K562 (cell line): ENCODE data around the gene ASPRV1. TPM values are rescaled to one million over a fixed set of nuclear protein-coding genes. Genes with fewer than 3 reads are reported as not detected.

Source experiments
- FOXJ3 ChIP-seq: sonication (generic); formaldehyde crosslinking; IDR thresholded peaks from 2 replicates; pipeline ENCODE4 v1.4.0; 2020; ENCODE audit warnings: mild to moderate bottlenecking, missing genetic modification reagents
- GTF2A2 ChIP-seq: IDR thresholded peaks from 2 replicates; pipeline ENCODE4 v1.6.1; 2016; ENCODE audit warnings: mild to moderate bottlenecking, missing genetic modification characterization, missing compliant biosample characterization
- HDAC2 ChIP-seq: fragments of 450-650 bp; IDR thresholded peaks from 2 replicates; pipeline ENCODE4 v1.6.1; 2016; ENCODE audit warnings: mild to moderate bottlenecking
- HOXB6 ChIP-seq: fragments of 250-450 bp; sonication (Bioruptor Pico); IDR thresholded peaks from 2 replicates; pipeline ENCODE4 v1.5.1; 2022; ENCODE audit warnings: mild to moderate bottlenecking, borderline replicate concordance
- HSF4 ChIP-seq: fragments of 250-450 bp; sonication (Bioruptor Pico); IDR thresholded peaks from 2 replicates; pipeline ENCODE4 v2.1.2; 2022; ENCODE audit warnings: mild to moderate bottlenecking, moderate library complexity, borderline replicate concordance
- KAT8 ChIP-seq: fragments of 450-650 bp; IDR thresholded peaks from 2 replicates; pipeline ENCODE4 v1.6.1; 2016; ENCODE audit warnings: low read depth, mild to moderate bottlenecking
- MTA1 ChIP-seq: fragments of 450-650 bp; IDR thresholded peaks from 2 replicates; pipeline ENCODE4 v1.6.1; 2017; ENCODE audit warnings: borderline replicate concordance
- MXI1 ChIP-seq: IDR thresholded peaks from 2 replicates; pipeline ENCODE4 v1.6.1; 2011; ENCODE audit warnings: low read depth, mild to moderate bottlenecking, improper control_type of control experiment, low read length
- MYBL2 ChIP-seq, 2 experiments: fragments of 450-650 bp in 1 of 2; sonication (generic) in 1 of 2; formaldehyde crosslinking in 1 of 2; IDR thresholded peaks; 2 replicates each; pipeline versions ENCODE4 v1.6.1 to v1.8.1; 2017 to 2022; ENCODE audit warnings: borderline replicate concordance in 1 of 2, inconsistent platforms in 1 of 2, low read depth in 1 of 2, mild to moderate bottlenecking in 1 of 2, missing genetic modification reagents in 1 of 2, moderate library complexity in 1 of 2
- MYNN ChIP-seq, 2 experiments: sonication (generic); formaldehyde crosslinking in 1 of 2; IDR thresholded peaks; 2 replicates each; pipeline versions ENCODE4 v1.5.0 to v1.6.1; 2016 to 2020; ENCODE audit warnings: antibody characterized with exemption in 1 of 2, missing genetic modification reagents in 1 of 2
- NBN ChIP-seq: fragments of 450-650 bp; IDR thresholded peaks from 2 replicates; pipeline ENCODE4 v1.6.1; 2016; ENCODE audit warnings: low read depth, mild to moderate bottlenecking
- PTBP1 ChIP-seq: fragments of 200-400 bp; formaldehyde crosslinking; IDR thresholded peaks from 2 replicates; pipeline ENCODE4 v1.6.1; 2017; ENCODE audit warnings: low read depth, low read length
- RBBP5 ChIP-seq: fragments of 200-600 bp; sonication (generic); IDR thresholded peaks from 2 replicates; pipeline ENCODE4 v1.6.1; 2012; ENCODE audit warnings: borderline replicate concordance, mild to moderate bottlenecking, low read length, control low read depth, inconsistent platforms; ENCODE audit not compliant: insufficient read depth, poor library complexity, severe bottlenecking
- RBM15 ChIP-seq: fragments of 200-400 bp; formaldehyde crosslinking; IDR thresholded peaks from 2 replicates; pipeline ENCODE4 v1.6.1; 2018; ENCODE audit warnings: mild to moderate bottlenecking, low read length, moderate library complexity; ENCODE audit not compliant: insufficient read depth
- TOE1 ChIP-seq, 2 experiments: fragments of 450-650 bp in 1 of 2; sonication (generic) in 1 of 2; formaldehyde crosslinking in 1 of 2; IDR thresholded peaks; 2 replicates each; pipeline versions ENCODE4 v1.7.1 to v1.8.0; 2016 to 2022; ENCODE audit warnings: borderline replicate concordance in 2 of 2, mild to moderate bottlenecking in 2 of 2, antibody characterized with exemption in 1 of 2, inconsistent platforms in 1 of 2, low read depth in 1 of 2, missing genetic modification reagents in 1 of 2, moderate library complexity in 1 of 2
- ZNF778 ChIP-seq: fragments of 450-650 bp; formaldehyde crosslinking; IDR thresholded peaks from 2 replicates; pipeline ENCODE4 v1.4.0; 2020; ENCODE audit warnings: mild to moderate bottlenecking, moderate library complexity
- polyA plus RNA-seq, 8 experiments: library from polyadenylated mRNA; depleted of rRNA in 4 of 8; stranded (reverse) in 5 of 8; unstranded in 3 of 8; fragments of >200 nt; fragmentation: Nextera tagmentation in 2 of 8; fragmentation: Illumina TruSeq in 1 of 8; extraction: Ambion mirVana in 2 of 8; extraction: Trizol in 1 of 8; gene quantifications; 2 replicates each; pipeline versions ENCODE4 v1.2.1 to v1.2.3, GENCODE V29; 2011 to 2014; ENCODE audit warnings: inconsistent platforms in 1 of 8, missing spikeins in 1 of 8
- total RNA-seq, 7 experiments: library from RNA; depleted of rRNA in 6 of 7; stranded (reverse); fragments of >200 nt in 6 of 7; fragmentation: Illumina TruSeq in 2 of 7; extraction: Trizol in 2 of 7; gene quantifications; 2 replicates each; pipeline versions ENCODE4 v1.2.1 to v1.2.3, GENCODE V29; 2011 to 2021; ENCODE audit warnings: low replicate concordance in 1 of 7
- TF ChIP-seq, protein P1 (sequence below), 2 experiments: IDR thresholded peaks in 1 of 2; conservative IDR thresholded peaks in 1 of 2; 2 replicates each; pipeline ENCODE4 v1.6.1; 2016; ENCODE audit warnings: low read depth in 2 of 2, mild to moderate bottlenecking in 1 of 2, missing compliant biosample characterization in 1 of 2, missing genetic modification characterization in 1 of 2, moderate library complexity in 1 of 2
- TF ChIP-seq, protein P2 (sequence below): fragments of 450-650 bp; formaldehyde crosslinking; IDR thresholded peaks from 2 replicates; pipeline ENCODE4 v1.4.0; 2022; ENCODE audit warnings: mild to moderate bottlenecking, moderate library complexity
- TF ChIP-seq, protein P3 (sequence below): sonication (generic); formaldehyde crosslinking; IDR thresholded peaks from 2 replicates; pipeline ENCODE4 v1.8.0; 2022; ENCODE audit warnings: missing genetic modification reagents, mild to moderate bottlenecking, moderate library complexity, borderline replicate concordance
- TF ChIP-seq, protein P4 (sequence below): fragments of 250-450 bp; sonication (Bioruptor Pico); IDR thresholded peaks from 2 replicates; pipeline ENCODE4 v1.4.0; 2020

Gene ASPRV1
- total and polyA plus RNA-seq, 9 of the 15 experiments (the other 6 are each of a cell fraction or from before 2014, with no cell fraction given) = 0.17 to 0.72 (median 0.47) TPM; not detected in 1

DNA sequence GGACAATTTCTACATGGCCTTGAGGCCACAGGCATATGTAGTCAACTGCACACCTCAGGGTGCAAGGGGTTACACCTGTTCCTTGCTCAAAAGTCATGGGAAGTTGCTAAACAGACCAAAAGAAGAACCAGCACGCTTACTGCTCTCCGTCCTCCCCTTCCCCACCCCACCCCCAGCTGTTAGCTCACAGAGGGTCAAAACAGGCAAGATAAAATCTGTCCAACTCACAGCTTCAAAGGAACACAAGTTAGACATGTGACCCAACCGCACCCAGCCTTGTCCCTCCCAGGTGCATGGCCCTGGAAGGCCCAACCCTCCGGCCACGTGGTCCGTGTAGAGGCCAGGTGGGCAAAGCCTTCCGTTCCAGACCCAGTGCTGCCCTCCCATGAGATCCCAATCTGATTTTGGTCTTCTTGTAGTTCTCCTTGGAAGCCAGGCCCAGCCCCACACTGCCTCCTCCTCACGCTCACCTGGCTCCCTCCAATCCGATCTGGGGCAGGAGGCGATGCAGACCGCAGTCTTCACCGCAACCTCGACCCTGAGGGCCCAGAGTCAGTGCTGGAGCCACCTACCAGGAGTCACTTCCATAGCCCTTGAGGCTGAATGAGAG is 14.5 kb upstream of the ASPRV1 start (continued):
- TF ChIP-seq, protein P1, sequence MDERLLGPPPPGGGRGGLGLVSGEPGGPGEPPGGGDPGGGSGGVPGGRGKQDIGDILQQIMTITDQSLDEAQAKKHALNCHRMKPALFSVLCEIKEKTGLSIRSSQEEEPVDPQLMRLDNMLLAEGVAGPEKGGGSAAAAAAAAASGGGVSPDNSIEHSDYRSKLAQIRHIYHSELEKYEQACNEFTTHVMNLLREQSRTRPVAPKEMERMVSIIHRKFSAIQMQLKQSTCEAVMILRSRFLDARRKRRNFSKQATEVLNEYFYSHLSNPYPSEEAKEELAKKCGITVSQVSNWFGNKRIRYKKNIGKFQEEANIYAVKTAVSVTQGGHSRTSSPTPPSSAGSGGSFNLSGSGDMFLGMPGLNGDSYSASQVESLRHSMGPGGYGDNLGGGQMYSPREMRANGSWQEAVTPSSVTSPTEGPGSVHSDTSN (CRISPR knock-in tag; IDR thresholded peaks at IDR 0.05; ENCODE audit: low read depth) = no peak
- TF ChIP-seq, protein P1 (tag; conservative IDR thresholded peaks at IDR 0.05; ENCODE audit: low read depth) = no peak
- TF ChIP-seq TOE1 (IDR thresholded peaks at IDR 0.05; ENCODE audit: borderline replicate concordance) (peak; percentile 86), TOE1 (CRISPR knock-in tag; IDR thresholded peaks at IDR 0.05; ENCODE audit: borderline replicate concordance, low read depth) (no peak), ZNF778 (CRISPR knock-in tag) (no peak), MTA1 (no peak; the same call in 1 of the 2 replicates), MXI1 (peak; percentile 24; the same call in 1 of the 2 replicates), HDAC2 (peak; percentile 54; the same call in 1 of the 2 replicates), GTF2A2 (no peak), NBN (peak; percentile 66; the same call in 1 of the 2 replicates), HOXB6 (CRISPR knock-in tag) (no peak), PTBP1 (no peak), RBBP5 (peak; percentile 61), MYBL2 (IDR thresholded peaks at IDR 0.05; ENCODE audit: low read depth) (no peak; the same call in 1 of the 2 replicates), MYBL2 (CRISPR knock-in tag; IDR thresholded peaks at IDR 0.05; ENCODE audit: borderline replicate concordance) (no peak), FOXJ3 (CRISPR knock-in tag) (no peak), RBM15 (no peak), HSF4 (CRISPR knock-in tag) (peak; percentile 76; the same call in 1 of the 2 replicates), KAT8 (no peak), MYNN (IDR thresholded peaks at IDR 0.05) (peak; percentile 78), MYNN (CRISPR knock-in tag; IDR thresholded peaks at IDR 0.05) (no peak)
- TF ChIP-seq, protein P2, sequence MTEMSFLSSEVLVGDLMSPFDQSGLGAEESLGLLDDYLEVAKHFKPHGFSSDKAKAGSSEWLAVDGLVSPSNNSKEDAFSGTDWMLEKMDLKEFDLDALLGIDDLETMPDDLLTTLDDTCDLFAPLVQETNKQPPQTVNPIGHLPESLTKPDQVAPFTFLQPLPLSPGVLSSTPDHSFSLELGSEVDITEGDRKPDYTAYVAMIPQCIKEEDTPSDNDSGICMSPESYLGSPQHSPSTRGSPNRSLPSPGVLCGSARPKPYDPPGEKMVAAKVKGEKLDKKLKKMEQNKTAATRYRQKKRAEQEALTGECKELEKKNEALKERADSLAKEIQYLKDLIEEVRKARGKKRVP (CRISPR knock-in tag) = peak; percentile 61; the same call in 1 of the 2 replicates
- TF ChIP-seq, protein P3, sequence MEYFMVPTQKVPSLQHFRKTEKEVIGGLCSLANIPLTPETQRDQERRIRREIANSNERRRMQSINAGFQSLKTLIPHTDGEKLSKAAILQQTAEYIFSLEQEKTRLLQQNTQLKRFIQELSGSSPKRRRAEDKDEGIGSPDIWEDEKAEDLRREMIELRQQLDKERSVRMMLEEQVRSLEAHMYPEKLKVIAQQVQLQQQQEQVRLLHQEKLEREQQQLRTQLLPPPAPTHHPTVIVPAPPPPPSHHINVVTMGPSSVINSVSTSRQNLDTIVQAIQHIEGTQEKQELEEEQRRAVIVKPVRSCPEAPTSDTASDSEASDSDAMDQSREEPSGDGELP (CRISPR knock-in tag) = peak; percentile 84
- TF ChIP-seq, protein P4, sequence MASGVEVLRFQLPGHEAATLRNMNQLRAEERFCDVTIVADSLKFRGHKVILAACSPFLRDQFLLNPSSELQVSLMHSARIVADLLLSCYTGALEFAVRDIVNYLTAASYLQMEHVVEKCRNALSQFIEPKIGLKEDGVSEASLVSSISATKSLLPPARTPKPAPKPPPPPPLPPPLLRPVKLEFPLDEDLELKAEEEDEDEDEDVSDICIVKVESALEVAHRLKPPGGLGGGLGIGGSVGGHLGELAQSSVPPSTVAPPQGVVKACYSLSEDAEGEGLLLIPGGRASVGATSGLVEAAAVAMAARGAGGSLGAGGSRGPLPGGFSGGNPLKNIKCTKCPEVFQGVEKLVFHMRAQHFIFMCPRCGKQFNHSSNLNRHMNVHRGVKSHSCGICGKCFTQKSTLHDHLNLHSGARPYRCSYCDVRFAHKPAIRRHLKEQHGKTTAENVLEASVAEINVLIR (CRISPR knock-in tag) = peak; percentile 45
